GM12872 (cell line): ENCODE data around the gene TEX48.

Experiments used
- CTCF ChIP-seq: IDR thresholded peaks from 3 replicates; pipeline ENCODE4 v1.5.1; 2011; ENCODE audit warnings: low read depth, mild to moderate bottlenecking, low read length, moderate library complexity; ENCODE audit not compliant: insufficient read depth

The TEX48 gene

GRCh38 chr9:114633438-114634089 is 48.4 kb downstream of the TEX48 start:
- no peak for TF ChIP-seq CTCF

GRCh38 chr9:114631166-114631565 is 50.8 kb downstream of the TEX48 start:
- no peak for TF ChIP-seq CTCF

GRCh38 chr9:114629563-114630090 is 52.4 kb downstream of the TEX48 start:
- no peak for TF ChIP-seq CTCF

- TF ChIP-seq CTCF, result no peak
Observed at GRCh38 chr9:114627553-114627952, 54.4 kb downstream of the TEX48 start.

GRCh38 chr9:114626415-114627020 is 55.5 kb downstream of the TEX48 start:
- TF ChIP-seq CTCF, result no peak

- no peak for TF ChIP-seq CTCF
Observed at GRCh38 chr9:114624677-114625076, 57.3 kb downstream of the TEX48 start.

GRCh38 chr9:114621975-114622609 is 59.9 kb downstream of the TEX48 start:
- TF ChIP-seq CTCF, result no peak
